Measurements from ENCODE around the gene CAVIN2.

CAVIN2 gene

GRCh38 chr2:191889931-191890330, 43.0 kb upstream of the CAVIN2 start:
- no peak for TF ChIP-seq CTCF (IDR thresholded peaks at IDR 0.05; ENCODE audit: control extremely low read depth, extremely low read depth, low read depth, missing control alignments)
- CTCF ChIA-PET, result no interaction called here
- DNase-seq (ENCODE audit: extremely low spot score), result no peak
- POLR2A ChIA-PET, result no interaction called here

- ChIA-PET CTCF (interaction anchor here (0.8 to 1.4 kb wide), 3 partner anchors 15 to 273 kb away, joined by 3 to 4 read pairs (median 3); no protein-coding TSS in a partner anchor), POLR2A (no interaction called here)
- no peak for TF ChIP-seq CTCF (IDR thresholded peaks at IDR 0.05; ENCODE audit: control extremely low read depth, extremely low read depth, low read depth, missing control alignments)
- DNase-seq (ENCODE audit: extremely low spot score), result no peak
These were observed 41.7 kb upstream of the CAVIN2 start for GRCh38 chr2:191888400-191889166.

- no peak for TF ChIP-seq CTCF (IDR thresholded peaks at IDR 0.05; ENCODE audit: control extremely low read depth, extremely low read depth, low read depth, missing control alignments)
- ChIA-PET CTCF (no interaction called here), POLR2A (no interaction called here)
- no peak for DNase-seq (ENCODE audit: extremely low spot score)
These were observed 38.8 kb upstream of the CAVIN2 start for GRCh38 chr2:191885650-191886049.

DNA sequence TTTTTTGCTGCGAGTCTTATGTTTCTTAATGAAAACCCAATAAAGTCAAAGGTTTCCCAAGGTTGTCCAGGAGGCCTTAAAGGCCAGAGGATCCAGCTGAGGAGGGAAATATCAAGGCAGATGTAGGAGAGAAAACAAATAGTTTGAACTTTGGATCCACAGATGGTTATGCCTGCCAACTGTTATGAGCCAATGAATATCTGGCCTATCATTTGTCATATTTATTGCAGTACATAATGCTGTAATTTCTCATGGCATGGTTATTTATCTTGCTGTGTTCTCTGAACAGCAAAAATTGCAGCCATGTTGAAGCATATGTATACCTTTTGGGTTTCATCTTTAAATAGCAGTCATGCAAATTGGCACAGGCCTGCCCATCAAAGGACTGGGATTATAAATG, 38.2 kb upstream of the CAVIN2 start:
- ChIA-PET CTCF (interaction anchor here (1.3 kb wide), 1 partner anchor 16 kb away, joined by 4 read pairs; no protein-coding TSS in a partner anchor), POLR2A (no interaction called here)
- no peak for TF ChIP-seq CTCF (IDR thresholded peaks at IDR 0.05; ENCODE audit: control extremely low read depth, extremely low read depth, low read depth, missing control alignments)
- DNase-seq (ENCODE audit: extremely low spot score), result no peak

DNA sequence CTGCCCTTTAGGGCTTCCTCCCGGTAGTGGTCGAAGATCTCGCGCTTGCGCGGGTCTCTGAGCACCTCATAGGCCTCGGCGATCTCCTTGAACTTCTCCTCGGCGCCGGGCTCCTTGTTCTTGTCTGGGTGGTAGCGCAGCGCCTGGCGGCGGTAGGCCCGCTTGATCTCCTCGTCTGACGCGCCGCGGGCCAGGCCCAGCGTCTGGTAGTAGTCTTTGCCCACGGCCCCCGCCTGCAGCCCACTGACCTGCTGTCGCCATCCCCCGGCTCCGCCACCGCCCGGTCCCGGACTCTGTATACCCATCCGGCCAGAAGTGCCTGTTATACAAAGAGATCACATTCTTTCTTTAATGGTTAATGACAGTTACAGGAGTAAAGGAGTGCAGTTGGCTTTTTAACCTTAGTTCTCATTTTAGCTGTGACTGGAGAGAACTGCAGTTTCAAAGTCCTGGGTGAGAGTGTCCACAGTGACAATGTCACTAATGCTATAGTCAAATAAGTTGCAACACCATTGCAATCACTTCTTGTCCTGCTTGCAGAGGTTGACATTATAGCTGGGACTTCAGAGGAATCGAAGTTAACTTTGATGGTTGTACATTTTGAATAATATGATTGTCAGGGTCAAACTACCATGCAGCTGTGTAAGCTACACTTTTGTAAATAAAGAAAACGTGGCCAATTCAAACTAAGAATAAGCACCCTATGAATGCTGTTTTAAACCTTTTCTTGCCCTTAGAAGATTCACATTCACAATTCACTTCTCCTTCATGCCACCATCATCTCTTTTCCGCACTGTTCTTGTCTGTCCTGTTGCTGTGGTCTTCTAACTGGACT, 35.3 kb upstream of the CAVIN2 start:
- TF ChIP-seq CTCF (IDR thresholded peaks at IDR 0.05; ENCODE audit: control extremely low read depth, extremely low read depth, low read depth, missing control alignments), result no peak
- CTCF ChIA-PET, result interaction anchor here (1.3 kb wide), 1 partner anchor 31 kb away, joined by 3 read pairs; no protein-coding TSS in a partner anchor
- POLR2A ChIA-PET, result no interaction called here
- DNase-seq (ENCODE audit: extremely low spot score), result no peak

GRCh38 chr2:191878548-191879279, 31.8 kb upstream of the CAVIN2 start:
- DNase-seq (ENCODE audit: extremely low spot score), result no peak
- TF ChIP-seq CTCF (IDR thresholded peaks at IDR 0.05; ENCODE audit: control extremely low read depth, extremely low read depth, low read depth, missing control alignments), result no peak

More at GRCh38 chr2:191878548-191879279, 31.8 kb upstream of the CAVIN2 start:
- ChIA-PET CTCF (no interaction called here), POLR2A (no interaction called here)
